Activated CD4-positive, alpha-beta T cell treated with anti-CD3 and anti-CD28 coated beads for 36 hours (primary cell): ENCODE data around the gene CNFN. TPM values are rescaled to one million over a fixed set of nuclear protein-coding genes. Genes with fewer than 3 reads are reported as not detected.

ENCODE experiments used
- ATAC-seq: fragments of 200-7000 bp; cut with Tn5 transposase; one replicate; pipeline ENCODE4 v1.10.0; 2021; ENCODE audit warnings: mild to moderate bottlenecking, moderate library complexity
- CTCF ChIA-PET: fragments of 350-600 bp; sonication (Branson Sonifier 250); formaldehyde crosslinking; loops from one replicate; lab custom pipeline; 2021; ENCODE audit warnings: antibody characterized with exemption; lab: Charles Lee
- POLR2A ChIA-PET: fragments of 350-600 bp; sonication (Branson Sonifier 250); formaldehyde crosslinking; loops from one replicate; lab custom pipeline; 2021; ENCODE audit warnings: antibody characterized with exemption, inconsistent platforms; lab: Charles Lee
- DNase-seq: peaks from one replicate; pipeline ENCODE4 v3.0.0-alpha.2; 2020
- H3K27ac Mint-ChIP-seq: one replicate; pipeline ENCODE4 v1.8.0; 2021; ENCODE audit warnings: mixed read lengths
- H3K27me3 Mint-ChIP-seq: one replicate; pipeline ENCODE4 v1.8.0; 2021; ENCODE audit warnings: mixed read lengths
- H3K36me3 Mint-ChIP-seq: one replicate; pipeline ENCODE4 v1.8.0; 2021; ENCODE audit warnings: low read depth, mixed read lengths
- H3K4me1 Mint-ChIP-seq: one replicate; pipeline ENCODE4 v1.8.0; 2021; ENCODE audit warnings: mixed read lengths
- H3K4me3 Mint-ChIP-seq: one replicate; pipeline ENCODE4 v1.8.0; 2021; ENCODE audit warnings: mild to moderate bottlenecking, moderate library complexity, mixed read lengths
- H3K9me3 Mint-ChIP-seq: one replicate; pipeline ENCODE4 v1.8.0; 2021; ENCODE audit warnings: low read depth, mixed read lengths
- intact Hi-C, 2 experiments: fragments of 100-400 bp; cut with DNase I in 1 of 2; cut with micrococcal nuclease in 1 of 2; formaldehyde crosslinking; loops; one replicate each; pipeline versions ENCODE4 v1.14.2 to v1.15.1; 2022 to 2024; cut with DNase I, micrococcal nuclease
- total RNA-seq, 2 experiments: library from RNA; stranded (reverse); gene quantifications; one replicate each; pipeline ENCODE4 v1.2.3, GENCODE V29; 2021

Gene CNFN, protein sequence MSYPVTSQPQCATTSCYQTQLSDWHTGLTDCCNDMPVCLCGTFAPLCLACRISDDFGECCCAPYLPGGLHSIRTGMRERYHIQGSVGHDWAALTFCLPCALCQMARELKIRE
- not detected for total RNA-seq

DNA sequence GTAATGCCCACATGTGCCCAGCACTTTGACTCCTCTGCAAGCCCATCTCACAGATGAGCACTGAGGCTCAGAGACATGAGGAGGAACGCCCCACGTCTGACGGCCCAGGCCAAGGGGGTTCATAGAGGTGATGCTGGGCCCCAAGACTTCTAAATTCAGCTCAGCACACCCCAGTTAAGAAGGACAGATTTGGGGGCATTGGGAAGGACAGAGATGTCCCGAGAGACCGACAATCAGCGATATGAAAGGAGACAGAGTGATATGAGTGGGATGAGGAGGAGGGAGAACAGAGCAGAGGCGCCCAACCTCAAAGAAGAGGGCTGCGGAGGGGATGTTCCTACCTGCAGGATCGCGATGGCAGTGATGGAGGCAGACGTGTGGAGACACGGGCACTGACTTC is at the start of gene CNFN:
Gene CNFN, minus strand, starts transcription at position 399 of the 400 bp plus-strand sequence. CDS start 1,260 bp downstream, outside the sequence.
- H3K27me3 Mint-ChIP-seq = peaks cover 27% of the 10 kb centered on the region
- no peaks in the 10 kb centered on the region for H3K9me3 Mint-ChIP-seq
- no peaks in the 10 kb centered on the region for H3K36me3 Mint-ChIP-seq
- POLR2A ChIA-PET = no interaction called here
- intact Hi-C loops = loop anchor here in 1 of 2 experiments (10.0 kb wide), 1 partner anchor 45 kb away; no protein-coding TSS in a partner anchor
- H3K27ac Mint-ChIP-seq = no peak within 1 kb of the TSS
- H3K4me1 Mint-ChIP-seq = peaks cover 4% of the 10 kb centered on the region
- no peak within 1 kb of the TSS for H3K4me3 Mint-ChIP-seq
- no peak for ATAC-seq
- CTCF ChIA-PET = no interaction called here
- no peak for DNase-seq

- H3K9me3 Mint-ChIP-seq = no peaks in the 10 kb centered on the region
- H3K27me3 Mint-ChIP-seq = no peaks in the 10 kb centered on the region
- no peak overlapping the region for H3K27ac Mint-ChIP-seq
- ChIA-PET POLR2A (no interaction called here), CTCF (interaction anchor here (1.5 kb wide), 2 partner anchors 14 to 15 kb away, joined by 6 to 7 read pairs; no protein-coding TSS in a partner anchor)
- no peak for DNase-seq
- ATAC-seq = no peak
- H3K4me3 Mint-ChIP-seq = no peak overlapping the region
- intact Hi-C loops = loop anchor here in 1 of 2 experiments (10.0 kb wide), 1 partner anchor 51 kb away; no protein-coding TSS in a partner anchor
- no peaks in the 10 kb centered on the region for H3K36me3 Mint-ChIP-seq
- peaks cover 17% of the 10 kb centered on the region for H3K4me1 Mint-ChIP-seq
Measured at GRCh38 chr19:42436006-42436405, 45.9 kb upstream of the CNFN start.

DNA sequence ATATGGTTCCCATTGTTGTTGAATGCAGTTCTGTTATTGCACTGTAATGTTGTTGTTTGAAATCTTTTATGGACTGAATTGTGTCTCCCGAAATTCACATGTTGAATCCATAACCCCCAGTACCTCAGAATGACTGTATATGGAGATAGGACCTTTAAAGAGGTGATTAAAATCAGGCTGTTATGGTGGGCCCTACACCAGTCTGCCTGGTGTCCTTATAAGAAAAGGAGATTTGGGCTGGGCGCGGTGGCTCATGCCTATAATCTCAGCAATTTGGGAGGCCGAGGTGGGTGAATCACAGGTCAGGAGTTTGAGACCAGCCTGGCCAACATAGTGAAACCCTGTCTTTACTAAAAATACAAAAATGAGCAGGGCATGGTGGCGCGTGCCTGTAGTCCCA is 45.2 kb upstream of the CNFN start:
- no peak for ATAC-seq
- Mint-ChIP-seq H3K27me3 (no peaks in the 10 kb centered on the region), H3K36me3 (no peaks in the 10 kb centered on the region), H3K27ac (no peak overlapping the region), H3K9me3 (no peaks in the 10 kb centered on the region), H3K4me3 (no peak overlapping the region), H3K4me1 (peaks cover 10% of the 10 kb centered on the region)
- intact Hi-C loops = loop anchor here in 1 of 2 experiments (10.0 kb wide), 1 partner anchor 51 kb away; no protein-coding TSS in a partner anchor
- CTCF ChIA-PET = interaction anchor here (1.2 to 3.1 kb wide), 3 partner anchors 12 to 94 kb away, joined by 4 to 23 read pairs (median 15); no protein-coding TSS in a partner anchor
- POLR2A ChIA-PET = no interaction called here
- DNase-seq = no peak

GRCh38 chr19:42433503-42434260 is 43.6 kb upstream of the CNFN start:
- no peak overlapping the region for H3K4me3 Mint-ChIP-seq
- CTCF ChIA-PET = interaction anchor here (0.6 to 3.1 kb wide), 19 partner anchors 8 to 330 kb away, joined by 3 to 23 read pairs (median 4); no protein-coding TSS in a partner anchor

DNA sequence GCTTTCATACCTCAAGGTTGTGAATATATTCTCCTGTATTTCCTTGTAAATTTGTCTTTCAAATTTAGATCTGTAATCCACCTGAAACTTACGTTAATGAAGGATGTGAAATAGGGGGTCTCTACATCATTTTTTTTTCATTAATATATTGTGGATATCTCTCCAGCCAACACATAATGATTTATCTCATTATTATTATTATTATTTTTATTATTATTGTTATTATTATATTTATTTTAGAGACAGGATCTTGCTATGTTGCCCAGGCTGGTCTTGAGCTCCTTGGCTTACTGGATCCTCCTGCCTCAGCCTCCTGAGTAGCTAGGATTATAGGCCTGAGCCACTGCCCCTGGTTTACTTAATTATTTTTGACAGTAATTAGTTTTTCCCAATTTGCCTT is 41.4 kb upstream of the CNFN start:
- intact Hi-C loops = loop anchor here in 1 of 2 experiments (10.0 kb wide), 1 partner anchor 47 kb away; no protein-coding TSS in a partner anchor
- Mint-ChIP-seq H3K36me3 (no peaks in the 10 kb centered on the region), H3K27me3 (no peaks in the 10 kb centered on the region), H3K4me3 (no peak overlapping the region), H3K4me1 (no peaks in the 10 kb centered on the region), H3K27ac (no peak overlapping the region), H3K9me3 (no peaks in the 10 kb centered on the region)
- CTCF ChIA-PET = interaction anchor here (0.8 to 1.0 kb wide), 3 partner anchors 9 to 19 kb away, joined by 3 to 4 read pairs (median 3); no protein-coding TSS in a partner anchor
- no peak for ATAC-seq
- no peak for DNase-seq
- POLR2A ChIA-PET = no interaction called here

More at GRCh38 chr19:42433503-42434260, 43.6 kb upstream of the CNFN start:
- DNase-seq = peak; percentile 84
- Mint-ChIP-seq H3K27ac (no peak overlapping the region), H3K27me3 (no peaks in the 10 kb centered on the region), H3K4me1 (peaks cover 5% of the 10 kb centered on the region), H3K9me3 (no peaks in the 10 kb centered on the region), H3K36me3 (no peaks in the 10 kb centered on the region)
- intact Hi-C loops = loop anchor here (1.0 to 10.0 kb wide), 5 partner anchors 13 to 325 kb away; partner anchors contain the start of gene POU2F2 (in 1 of the 2)
- ATAC-seq = peak; percentile 79
- POLR2A ChIA-PET = no interaction called here

- POLR2A ChIA-PET = interaction anchor here (0.7 kb wide), 1 partner anchor 11 kb away, joined by 9 read pairs; no protein-coding TSS in a partner anchor
- CTCF ChIA-PET = interaction anchor here (1.0 kb wide), 2 partner anchors 8 to 10 kb away, joined by 3 to 4 read pairs; no protein-coding TSS in a partner anchor
- Mint-ChIP-seq H3K9me3 (no peaks in the 10 kb centered on the region), H3K27me3 (no peaks in the 10 kb centered on the region), H3K36me3 (no peaks in the 10 kb centered on the region), H3K27ac (no peak overlapping the region), H3K4me3 (no peak overlapping the region), H3K4me1 (peaks cover 6% of the 10 kb centered on the region)
- DNase-seq = no peak
- intact Hi-C loops = loop anchor here in 1 of 2 experiments (10.0 kb wide), 1 partner anchor 1096 kb away; the partner anchor contains the start of gene ETHE1
- no peak for ATAC-seq
Measured at GRCh38 chr19:42428676-42429075, 38.6 kb upstream of the CNFN start.

DNA sequence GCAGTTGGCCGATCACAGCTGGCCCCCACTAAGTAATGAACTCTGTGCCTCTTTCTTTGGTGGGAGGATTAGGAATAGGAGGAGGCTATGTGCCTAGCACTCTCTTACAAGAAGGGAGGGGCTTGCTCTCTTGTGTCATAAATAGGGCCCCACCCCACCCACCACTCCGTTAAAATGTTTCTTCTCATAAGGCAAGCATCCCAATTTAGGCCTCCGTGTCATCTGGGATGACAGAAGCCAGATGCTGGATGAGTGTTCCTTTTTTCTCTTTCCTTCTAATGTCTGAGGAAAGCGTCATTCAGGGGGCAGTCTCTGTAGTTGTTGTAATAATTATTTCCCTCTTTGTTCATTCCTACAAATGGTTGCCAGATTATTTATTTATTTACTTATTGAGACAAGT is 37.2 kb upstream of the CNFN start, which contains the start of gene LIPE:
Gene LIPE, minus strand, starts transcription at position 76 of the 400 bp plus-strand sequence. CDS start 239 bp downstream, outside the sequence.
- ATAC-seq = no peak
- ChIA-PET POLR2A (no interaction called here), CTCF (interaction anchor here (1.8 kb wide), 2 partner anchors 11 to 14 kb away, joined by 6 to 9 read pairs; no protein-coding TSS in a partner anchor)
- no peaks in the 10 kb centered on the region for H3K9me3 Mint-ChIP-seq
- H3K36me3 Mint-ChIP-seq = peaks cover 2% of the 10 kb centered on the region
- H3K4me1 Mint-ChIP-seq = peaks cover 13% of the 10 kb centered on the region
- H3K27me3 Mint-ChIP-seq = no peaks in the 10 kb centered on the region
- no peak within 1 kb of the TSS for H3K4me3 Mint-ChIP-seq
- intact Hi-C loops = loop anchor here in 1 of 2 experiments (10.0 kb wide), 1 partner anchor 1097 kb away; the partner anchor contains the start of gene ETHE1
- DNase-seq = no peak
- no peak within 1 kb of the TSS for H3K27ac Mint-ChIP-seq

DNA sequence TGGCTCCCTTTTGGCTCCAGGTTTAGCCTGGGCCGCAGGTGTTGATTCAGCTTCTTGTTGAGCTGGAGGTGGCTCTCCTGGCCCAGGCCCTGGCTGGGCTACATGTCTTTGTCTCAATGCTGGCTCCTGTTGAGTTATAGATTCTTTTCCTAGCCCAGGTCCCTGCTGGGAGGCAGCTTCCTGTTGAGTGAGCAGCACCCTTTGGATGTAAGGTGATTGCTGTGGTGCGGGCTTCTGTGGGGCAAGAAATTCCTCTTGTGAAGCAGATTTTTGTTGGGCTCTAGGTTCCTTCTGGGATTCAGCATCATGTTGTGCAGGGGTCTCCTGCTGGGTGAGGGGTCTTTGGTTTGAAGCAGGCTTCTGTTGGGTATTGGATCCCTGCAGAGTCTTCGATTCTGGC is 36.5 kb upstream of the CNFN start:
- ChIA-PET POLR2A (no interaction called here), CTCF (interaction anchor here (1.3 to 1.8 kb wide), 3 partner anchors 12 to 27 kb away, joined by 4 to 9 read pairs (median 6); no protein-coding TSS in a partner anchor)
- DNase-seq (no peak), ATAC-seq (no peak)
- Mint-ChIP-seq H3K4me3 (no peak overlapping the region), H3K27ac (no peak overlapping the region), H3K9me3 (no peaks in the 10 kb centered on the region), H3K27me3 (no peaks in the 10 kb centered on the region), H3K36me3 (peaks cover 2% of the 10 kb centered on the region), H3K4me1 (peaks cover 19% of the 10 kb centered on the region)
- intact Hi-C loops = loop anchor here in 1 of 2 experiments (10.0 kb wide), 1 partner anchor 1098 kb away; the partner anchor contains the start of gene ETHE1

- H3K4me3 Mint-ChIP-seq = no peak overlapping the region
- no peak for DNase-seq
- intact Hi-C loops = loop anchor here in 1 of 2 experiments (10.0 kb wide), 1 partner anchor 1100 kb away; the partner anchor contains the start of gene ETHE1
- POLR2A ChIA-PET = no interaction called here
- ATAC-seq = no peak
- H3K27ac Mint-ChIP-seq = no peak overlapping the region
- no peaks in the 10 kb centered on the region for H3K27me3 Mint-ChIP-seq
- H3K4me1 Mint-ChIP-seq = peaks cover 37% of the 10 kb centered on the region
- H3K36me3 Mint-ChIP-seq = peaks cover 2% of the 10 kb centered on the region
- H3K9me3 Mint-ChIP-seq = no peaks in the 10 kb centered on the region
- CTCF ChIA-PET = interaction anchor here (1.0 to 2.9 kb wide), 5 partner anchors 8 to 25 kb away, joined by 3 to 32 read pairs (median 15); no protein-coding TSS in a partner anchor
Measured at GRCh38 chr19:42424712-42425131, 34.6 kb upstream of the CNFN start.

- ChIA-PET POLR2A (interaction anchor here (0.7 to 1.4 kb wide), 2 partner anchors 16 to 24 kb away, joined by 3 to 4 read pairs; no protein-coding TSS in a partner anchor), CTCF (interaction anchor here (1.6 to 2.9 kb wide), 4 partner anchors 10 to 26 kb away, joined by 5 to 32 read pairs (median 18); no protein-coding TSS in a partner anchor)
- Mint-ChIP-seq H3K9me3 (no peaks in the 10 kb centered on the region), H3K4me1 (peaks cover 40% of the 10 kb centered on the region), H3K36me3 (peaks cover 2% of the 10 kb centered on the region), H3K4me3 (peak overlapping the region; percentile 86), H3K27ac (no peak overlapping the region), H3K27me3 (no peaks in the 10 kb centered on the region)
- no peak for ATAC-seq
- no peak for DNase-seq
- intact Hi-C loops = loop anchor here in 1 of 2 experiments (10.0 kb wide), 1 partner anchor 1100 kb away; the partner anchor contains the start of gene ETHE1
Measured at GRCh38 chr19:42424345-42424707, 34.2 kb upstream of the CNFN start.
